Thoracic aorta (tissue), 2 donors: ENCODE data around the gene AK5. TPM values are rescaled to one million over a fixed set of nuclear protein-coding genes. Genes with fewer than 3 reads are reported as not detected.

Source experiments
- ATAC-seq: fragments of 150-250 bp; one replicate; pipeline ENCODE4 v1.8.0; 2017; ENCODE audit warnings: low read depth; ENCODE audit not compliant: insufficient number of reproducible peaks, low FRiP score
- DNase-seq: peaks from one replicate; pipeline ENCODE4 v3.0.0-alpha.2; 2020; ENCODE audit warnings: low spot score
- H3K27ac ChIP-seq, 2 donors: fragments of 200-600 bp; sonication (generic); 1 replicate in 1 of 2; 2 replicates in 1 of 2; pipeline ENCODE4 v1.5.1; 2016; ENCODE audit warnings: mild to moderate bottlenecking in 2 of 2, moderate library complexity in 2 of 2
- H3K27me3 ChIP-seq: fragments of 200-600 bp; sonication (generic); replicated peaks from 2 replicates; pipeline ENCODE4 v1.6.0; 2016; ENCODE audit warnings: mild to moderate bottlenecking; ENCODE audit not compliant: insufficient read depth
- H3K36me3 ChIP-seq: fragments of 200-600 bp; sonication (generic); one replicate; pipeline ENCODE4 v1.5.1; 2016
- H3K4me1 ChIP-seq, 2 donors: fragments of 200-600 bp; sonication (generic); 1 replicate in 1 of 2; 2 replicates in 1 of 2; pipeline versions ENCODE4 v1.5.1 to v1.6.0; 2016; ENCODE audit warnings: low read depth in 2 of 2, mild to moderate bottlenecking in 1 of 2; ENCODE audit not compliant: control insufficient read depth in 1 of 2
- H3K4me3 ChIP-seq: fragments of 200-600 bp; sonication (generic); 2 replicates; pipeline ENCODE4 v1.5.1; 2016; ENCODE audit warnings: mild to moderate bottlenecking
- H3K9me3 ChIP-seq: fragments of 200-600 bp; sonication (generic); 2 replicates; pipeline ENCODE4 v1.5.1; 2016
- CTCF ChIP-seq: fragments of 200-600 bp; sonication (generic); IDR thresholded peaks from one replicate; pipeline ENCODE4 v1.5.1; 2019; ENCODE audit warnings: antibody characterized with exemption
- total RNA-seq, 2 donors: library from RNA; depleted of rRNA; stranded (reverse); fragments of >200 nt; gene quantifications; one replicate each; pipeline versions ENCODE4 v1.1.0 to v1.2.3, GENCODE V29; 2016

AK5 gene
- total RNA-seq, 2 donors from 2014 or later = 0.56 to 1.4 TPM

GRCh38 chr1:77276941-77277340 lies 4.9 kb upstream of the AK5 start:
- no peak overlapping the region for H3K27ac ChIP-seq
- DNase-seq (no peak), ATAC-seq (no peak)
- no peaks in the 10 kb centered on the region for H3K27me3 ChIP-seq
- no peak for TF ChIP-seq CTCF
- no peak overlapping the region for H3K4me3 ChIP-seq
- H3K9me3 ChIP-seq = no peaks in the 10 kb centered on the region
- H3K4me1 ChIP-seq = peaks cover under 1 to 2% of the 10 kb centered on the region in 2 donors
- H3K36me3 ChIP-seq = no peaks in the 10 kb centered on the region

GRCh38 chr1:77279929-77280328 lies 1.9 kb upstream of the AK5 start:
- Histone ChIP-seq H3K4me1 (peaks cover 5 to 13% of the 10 kb centered on the region in 2 donors), H3K27ac (no peak overlapping the region), H3K36me3 (no peaks in the 10 kb centered on the region), H3K27me3 (no peaks in the 10 kb centered on the region), H3K4me3 (no peak overlapping the region), H3K9me3 (no peaks in the 10 kb centered on the region)
- no peak for DNase-seq
- no peak for ATAC-seq
- TF ChIP-seq CTCF = no peak

GRCh38 chr1:77280962-77281361 lies 857 bp upstream of the AK5 start:
- no peaks in the 10 kb centered on the region for H3K27me3 ChIP-seq

GRCh38 chr1:77282187-77282865 lies 507 bp downstream of the AK5 start:
- Histone ChIP-seq H3K4me3 (peak overlapping the region; percentile 77), H3K36me3 (no peaks in the 10 kb centered on the region), H3K27ac (no peak overlapping the region), H3K9me3 (no peaks in the 10 kb centered on the region), H3K4me1 (peaks cover 5 to 13% of the 10 kb centered on the region in 2 donors), H3K27me3 (no peaks in the 10 kb centered on the region)
- TF ChIP-seq CTCF = no peak
- peak; percentile 31 for ATAC-seq
- no peak for DNase-seq

More at GRCh38 chr1:77280962-77281361, 857 bp upstream of the AK5 start:
- H3K4me1 ChIP-seq = peaks cover 5 to 13% of the 10 kb centered on the region in 2 donors
- DNase-seq (no peak), ATAC-seq (no peak)
- no peaks in the 10 kb centered on the region for H3K36me3 ChIP-seq
- no peaks in the 10 kb centered on the region for H3K9me3 ChIP-seq
- no peak overlapping the region for H3K27ac ChIP-seq
- H3K4me3 ChIP-seq = no peak overlapping the region
- no peak for TF ChIP-seq CTCF

- no peaks in the 10 kb centered on the region for H3K27me3 ChIP-seq
- peak overlapping the region; percentile 77 for H3K4me3 ChIP-seq
- no peak overlapping the region for H3K27ac ChIP-seq
- H3K4me1 ChIP-seq = peaks cover 5 to 13% of the 10 kb centered on the region in 2 donors
- DNase-seq = no peak
- TF ChIP-seq CTCF = no peak
- H3K36me3 ChIP-seq = no peaks in the 10 kb centered on the region
- no peaks in the 10 kb centered on the region for H3K9me3 ChIP-seq
- ATAC-seq = no peak
Observed at GRCh38 chr1:77282866-77283539, 1.2 kb downstream of the AK5 start.
